Activated CD8-positive, alpha-beta memory T cell treated with anti-CD3 and anti-CD28 coated beads for 1 hour (primary cell): ENCODE measurements around the gene NEDD4L.
"Not testable (repeated sequence)": the region's sequence is repeated elsewhere in the genome, so short reads cannot be mapped to it uniquely, and the experiment has no call there.

Source experiments
- DNase-seq, 2 donors: peaks; one replicate each; pipeline ENCODE4 v3.0.0-alpha.2; 2020; ENCODE audit warnings: low read depth in 1 of 2; ENCODE audit errors: extremely low read depth in 1 of 2

NEDD4L gene

DNA sequence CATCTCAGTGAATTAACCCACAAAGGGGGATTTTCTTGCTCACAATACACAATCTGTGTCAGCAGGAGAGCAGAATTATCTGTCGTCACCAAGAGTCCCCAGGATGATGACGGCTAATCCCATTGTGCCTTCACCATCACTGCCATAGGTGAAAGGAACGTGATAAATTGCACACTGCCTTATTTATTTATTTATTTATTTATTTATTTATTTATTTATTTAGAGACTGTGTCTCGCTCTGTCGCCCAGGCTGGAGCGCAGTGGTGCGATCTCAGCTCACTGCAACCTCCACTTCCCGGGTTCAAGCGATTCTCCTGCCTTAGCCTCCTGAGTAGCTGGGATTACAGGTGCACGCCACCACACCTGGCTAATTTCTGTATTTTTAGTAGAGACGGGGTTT lies 238.8 kb downstream of the NEDD4L start:
- DNase-seq, result not testable (repeated sequence)

DNA sequence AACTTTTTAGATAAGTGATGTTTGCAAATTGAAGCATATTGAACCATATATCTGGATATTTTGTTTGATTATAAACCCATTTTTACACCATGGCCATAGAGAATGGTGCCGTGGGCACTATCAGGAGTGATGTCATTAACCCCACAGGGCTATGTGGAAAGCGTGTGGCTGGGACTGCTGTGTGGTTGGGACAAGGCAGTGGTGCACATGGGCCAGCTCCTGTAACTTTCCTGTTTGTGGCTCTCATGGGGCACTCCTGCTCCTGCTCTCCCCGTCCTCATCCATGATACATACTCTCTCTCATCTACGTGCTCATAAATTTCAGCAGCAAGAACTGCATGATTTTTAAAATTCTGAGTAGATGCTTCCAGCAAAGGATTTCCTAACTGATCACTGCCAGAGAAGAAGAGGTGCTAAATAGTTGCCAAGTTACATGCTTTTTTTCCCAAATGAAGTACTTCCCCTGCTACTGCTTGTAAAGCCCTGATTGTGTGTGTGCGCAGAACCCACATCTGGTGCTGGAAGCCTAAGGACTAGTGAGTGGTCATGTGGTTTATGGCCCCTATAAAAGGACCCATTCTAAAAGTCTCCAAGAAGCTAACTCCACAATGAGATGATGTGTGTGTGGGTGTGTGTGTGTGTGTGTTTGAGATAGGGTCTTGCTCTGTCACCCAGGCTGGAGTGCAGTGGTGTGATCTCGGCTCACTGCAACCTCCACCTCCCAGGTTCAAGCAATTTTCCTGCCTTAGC lies 240.8 kb downstream of the NEDD4L start:
- DNase-seq, result no peak

DNA sequence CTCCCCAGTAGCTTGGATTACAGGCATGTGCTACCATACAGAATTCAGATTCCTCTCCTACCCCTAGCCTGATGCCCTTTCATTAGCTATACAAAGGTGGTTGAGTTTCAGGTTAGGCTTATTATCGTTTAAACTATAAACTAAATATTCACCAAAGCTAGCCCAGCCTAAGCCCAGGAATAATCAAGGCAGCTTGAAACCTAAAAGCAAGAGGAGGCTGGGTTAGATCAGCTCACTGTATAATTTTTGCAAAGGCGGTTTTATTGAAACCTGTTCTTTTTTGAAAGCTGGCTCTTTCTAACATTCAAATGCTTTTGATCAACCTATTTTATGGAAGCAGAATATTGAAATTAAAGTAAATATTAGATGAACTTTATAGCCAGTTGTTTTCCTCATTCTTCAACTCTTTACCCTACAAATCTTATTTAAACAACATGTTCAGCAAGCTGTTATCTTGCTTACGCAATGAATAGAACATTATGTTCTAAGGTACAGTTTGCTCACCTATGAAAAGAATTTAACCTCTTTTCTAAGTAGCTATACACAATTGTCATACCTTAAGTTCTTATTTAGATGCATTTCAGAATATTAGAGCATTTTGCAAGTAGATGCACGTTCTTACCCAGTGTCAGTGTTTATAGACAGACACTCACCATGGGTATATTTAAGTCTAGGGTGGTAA lies 241.6 kb downstream of the NEDD4L start:
- DNase-seq, result no peak

DNA sequence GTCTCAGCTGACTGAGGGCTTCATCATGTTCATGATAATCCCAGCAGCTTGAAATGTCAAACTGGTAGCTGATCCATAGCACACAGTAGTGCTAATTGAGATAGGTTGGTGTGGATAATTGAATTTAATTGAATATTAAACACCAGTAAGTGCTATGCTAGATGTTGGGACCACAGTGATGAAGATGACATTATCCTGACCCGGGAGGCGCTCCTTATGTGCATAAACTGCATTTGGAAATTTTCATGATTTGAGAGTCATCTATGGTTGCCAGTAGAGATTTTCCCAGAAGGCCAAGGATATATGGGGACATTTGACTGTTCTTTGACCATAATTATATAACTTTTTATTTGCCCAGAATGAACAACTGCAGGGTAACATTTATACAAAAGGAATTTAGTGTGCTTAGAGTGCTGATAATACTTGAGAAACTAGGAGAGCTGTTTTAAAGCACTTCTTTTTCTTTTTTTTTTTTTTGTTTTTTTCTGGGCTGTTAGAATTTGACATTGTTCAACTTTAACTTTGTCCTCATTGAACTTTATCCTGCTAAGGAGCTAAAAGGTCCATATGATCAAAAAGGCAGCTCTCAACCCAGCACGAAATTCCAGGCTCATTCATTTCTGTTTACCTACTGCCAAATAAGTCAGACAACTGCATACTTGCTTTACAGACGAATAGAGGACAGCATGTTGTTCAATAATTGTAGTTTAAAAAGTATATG lies 242.8 kb downstream of the NEDD4L start:
- no peak for DNase-seq

DNA sequence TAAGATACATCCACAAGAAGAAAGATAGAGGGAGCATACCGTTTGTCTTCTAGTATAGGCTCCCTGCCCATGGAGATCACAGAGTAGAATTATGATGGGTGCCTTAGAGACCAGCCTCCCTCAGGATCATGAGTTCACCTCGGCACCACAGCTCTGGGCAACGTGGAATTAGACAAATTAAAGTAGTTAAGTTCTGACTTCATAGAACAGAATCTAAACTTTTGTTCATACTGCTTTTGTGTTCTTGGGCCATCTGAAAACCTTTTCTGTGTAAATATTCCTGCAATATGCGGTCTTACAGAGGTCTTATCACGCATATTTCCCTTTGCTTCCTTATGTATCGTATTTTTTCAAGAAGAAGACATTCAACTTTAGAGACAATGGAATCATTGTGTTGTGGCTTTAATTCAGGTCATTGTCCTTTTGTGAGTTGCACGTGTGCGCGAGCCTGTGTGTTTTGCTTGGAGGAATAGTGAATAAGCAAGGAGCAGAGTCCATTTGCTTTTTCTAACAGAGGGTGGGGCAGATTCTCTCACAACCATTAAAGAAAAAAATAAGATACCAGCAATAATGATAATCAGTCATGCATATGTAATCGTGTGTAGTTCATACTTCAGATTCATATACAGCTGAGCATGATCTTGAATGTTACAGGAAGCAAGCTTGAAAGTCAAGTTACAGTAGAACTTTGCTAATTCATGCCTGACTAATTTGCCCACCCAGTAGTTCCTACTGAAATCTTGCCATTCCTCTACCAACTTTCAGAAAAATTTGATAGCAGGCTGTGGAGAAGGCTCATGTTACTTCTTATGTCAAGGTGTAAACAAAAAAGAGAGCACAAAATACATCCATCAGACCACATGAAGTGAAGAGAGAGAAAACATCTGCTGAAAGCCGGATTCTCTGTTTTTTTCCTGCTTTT lies 243.6 kb downstream of the NEDD4L start:
- DNase-seq, result no peak

DNA sequence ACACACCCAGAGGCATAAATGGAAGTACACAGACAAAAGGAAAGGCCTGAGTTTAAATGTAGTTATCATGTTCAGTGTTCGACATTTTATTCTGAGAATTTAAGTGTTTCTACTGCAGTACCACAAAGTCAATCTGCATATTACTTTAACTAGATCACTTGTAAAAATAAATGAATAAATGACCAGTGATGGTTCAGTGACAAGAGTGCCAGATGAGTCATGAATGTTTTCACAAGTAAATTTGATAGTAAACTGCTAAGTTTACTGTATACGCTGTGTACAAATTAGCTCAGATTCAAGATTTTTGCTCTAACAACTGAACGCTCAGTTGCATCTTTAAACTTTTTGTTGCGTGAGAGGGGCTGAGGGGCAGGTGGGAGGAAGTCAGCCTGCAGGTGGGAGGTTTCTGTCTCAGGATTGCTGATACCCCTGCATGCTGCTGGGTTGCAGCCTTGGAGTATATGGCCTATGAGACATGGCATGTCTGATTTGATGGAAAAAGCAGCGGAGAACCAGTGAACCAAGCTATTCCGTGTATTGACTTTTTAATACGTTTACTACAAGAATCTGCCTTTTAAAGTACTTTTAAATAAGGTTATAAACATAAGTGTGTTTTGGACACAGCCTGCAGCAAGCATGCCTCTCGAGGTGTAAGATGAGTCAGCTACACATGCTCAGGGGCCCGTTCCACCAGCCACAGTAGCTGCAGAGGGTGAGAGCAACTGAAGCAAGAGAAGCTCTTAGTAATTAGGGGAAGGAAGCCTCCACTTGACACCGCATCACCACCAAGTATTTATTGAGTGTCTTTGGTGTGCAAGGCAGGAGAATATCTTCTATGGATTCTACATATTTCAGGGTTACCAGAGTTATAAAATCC lies 245.1 kb downstream of the NEDD4L start:
- DNase-seq, result no peak

DNA sequence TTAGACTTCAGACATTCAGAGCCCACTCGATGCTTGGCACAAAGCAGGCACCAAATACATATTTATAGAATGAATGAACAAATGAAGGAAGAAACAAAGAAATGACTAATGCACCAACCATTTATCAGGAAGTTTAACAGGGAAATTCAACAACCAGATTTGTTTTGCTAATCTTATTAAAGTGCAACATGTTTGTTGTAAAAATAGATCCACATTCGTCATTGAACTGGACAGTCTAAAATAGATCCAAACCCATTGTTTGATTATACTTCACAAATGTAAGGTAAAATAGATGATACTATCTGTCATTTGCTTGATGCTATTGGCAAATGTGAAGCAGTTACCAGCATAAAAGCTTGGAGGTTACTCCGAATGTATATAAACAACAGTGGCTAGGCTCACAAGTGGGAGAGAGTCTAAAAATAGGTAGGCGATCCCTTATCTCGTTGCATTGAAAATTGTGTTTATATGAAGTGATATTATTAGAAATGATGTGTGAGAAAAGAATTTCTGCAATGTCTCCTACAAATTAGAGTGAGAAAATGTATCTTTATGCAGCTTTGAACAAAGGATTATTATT lies 246.2 kb downstream of the NEDD4L start:
- no peak for DNase-seq

DNA sequence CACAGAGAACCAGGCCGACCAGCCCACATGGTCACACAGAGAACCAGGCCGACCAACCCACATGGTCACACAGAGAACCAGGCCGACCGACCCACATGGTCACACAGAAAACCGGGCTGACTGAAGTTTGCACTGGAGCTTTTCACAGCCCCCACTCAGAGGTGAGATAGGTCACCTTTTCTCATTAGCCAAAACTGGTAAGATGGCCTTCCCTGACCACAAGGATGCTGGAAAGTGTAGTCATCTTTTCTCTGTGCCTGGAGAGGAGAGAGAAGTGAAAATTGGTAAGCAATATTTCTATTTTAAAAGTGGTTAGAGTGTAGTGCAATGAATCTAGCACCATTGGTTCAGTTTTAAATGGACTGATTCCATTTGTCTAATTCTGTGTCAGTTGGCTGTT lies 247.1 kb downstream of the NEDD4L start:
- no peak for DNase-seq

DNA sequence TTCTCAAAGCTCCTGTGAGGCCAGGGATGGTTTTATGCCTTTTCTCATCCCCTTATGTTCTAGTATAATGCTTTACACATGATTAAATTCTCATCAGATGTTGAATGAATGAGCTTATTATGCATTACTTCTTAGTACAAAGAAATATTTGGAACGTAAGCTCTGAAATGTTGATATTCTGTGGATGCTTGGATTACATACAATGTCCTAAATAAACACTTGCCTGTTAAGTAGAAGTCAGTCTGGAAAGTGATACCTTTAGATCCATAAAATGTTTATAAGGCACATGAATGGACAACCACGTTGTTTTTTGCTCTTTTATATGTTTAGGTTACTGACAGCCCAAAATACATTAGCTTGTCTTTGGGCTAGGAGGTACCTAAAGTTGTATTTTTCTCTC lies 248.6 kb downstream of the NEDD4L start:
- DNase-seq, result no peak

DNA sequence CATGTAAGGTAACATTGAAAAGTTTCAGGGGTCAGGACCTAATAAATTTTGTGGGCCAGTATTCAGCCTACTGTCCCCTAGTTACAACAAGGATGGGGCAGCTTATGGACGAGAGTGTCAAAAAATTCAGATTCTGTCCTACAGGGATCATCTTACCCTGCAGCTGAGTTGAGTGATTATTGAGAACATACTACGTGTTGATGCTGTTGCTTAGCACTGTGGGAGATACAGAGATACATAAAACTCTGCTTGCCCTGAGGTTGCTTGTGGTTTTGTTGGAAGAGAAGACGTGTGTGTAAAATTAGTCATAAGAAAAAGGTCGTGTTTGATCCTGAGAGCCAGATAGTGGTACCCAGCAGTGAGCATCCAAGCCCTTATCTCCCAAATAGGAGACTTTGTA lies 253.2 kb downstream of the NEDD4L start:
- DNase-seq, result no peak

DNA sequence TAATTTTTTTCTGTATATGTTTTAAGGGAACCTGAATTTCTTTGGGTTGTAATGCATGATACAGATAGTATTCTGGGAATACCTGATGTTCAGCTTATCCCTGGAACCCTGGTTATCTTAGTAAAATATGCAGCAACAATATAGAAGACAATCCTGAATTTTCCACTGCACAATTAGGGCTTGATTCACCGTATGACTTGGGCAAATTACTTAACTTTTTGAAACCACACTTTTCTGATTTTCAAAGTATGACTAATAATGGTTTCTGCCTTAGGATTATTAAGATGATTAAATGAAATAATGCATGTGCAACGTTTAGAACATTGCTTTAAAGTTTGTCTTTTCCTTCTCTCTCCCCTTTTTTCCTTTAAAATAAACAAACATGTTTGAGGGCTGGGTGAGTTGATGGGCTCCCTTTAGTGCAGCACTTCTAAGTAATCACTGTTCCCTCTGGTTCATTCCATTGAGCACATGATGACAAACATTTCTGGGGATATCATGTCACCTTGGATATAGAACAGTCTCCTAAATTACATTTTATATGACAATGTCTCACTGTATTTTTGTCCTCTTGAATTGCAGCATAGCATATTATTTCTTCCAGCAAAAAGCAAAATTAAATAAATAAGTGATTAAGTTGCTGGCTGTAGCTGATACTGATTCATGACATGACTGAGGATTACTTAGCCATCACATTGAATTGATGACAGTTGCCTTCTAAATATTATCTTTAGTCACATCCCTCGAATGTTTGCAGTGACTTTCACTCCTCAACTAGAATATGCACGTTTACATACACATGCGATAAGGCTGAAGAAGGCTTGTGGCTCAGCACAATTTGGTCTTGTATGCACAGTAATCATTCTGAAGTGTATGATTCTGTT lies 254.5 kb downstream of the NEDD4L start:
- no peak for DNase-seq

DNA sequence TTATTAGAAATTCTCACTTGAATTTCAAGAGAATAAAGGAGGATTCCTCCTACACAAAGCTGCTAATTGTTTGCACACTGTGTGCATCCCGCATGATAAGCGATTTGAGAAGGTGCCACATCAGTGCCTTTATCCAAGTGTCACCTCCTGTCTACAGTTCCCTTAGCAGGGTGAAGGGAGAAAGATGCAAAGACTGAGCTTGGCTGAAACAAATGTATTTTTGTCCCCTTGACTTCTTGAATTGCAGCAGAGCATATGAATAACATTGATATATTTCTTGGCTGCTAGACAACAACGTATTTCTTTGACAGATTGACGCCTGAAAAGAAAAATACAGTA lies 255.1 kb downstream of the NEDD4L start:
- DNase-seq, result no peak

DNA sequence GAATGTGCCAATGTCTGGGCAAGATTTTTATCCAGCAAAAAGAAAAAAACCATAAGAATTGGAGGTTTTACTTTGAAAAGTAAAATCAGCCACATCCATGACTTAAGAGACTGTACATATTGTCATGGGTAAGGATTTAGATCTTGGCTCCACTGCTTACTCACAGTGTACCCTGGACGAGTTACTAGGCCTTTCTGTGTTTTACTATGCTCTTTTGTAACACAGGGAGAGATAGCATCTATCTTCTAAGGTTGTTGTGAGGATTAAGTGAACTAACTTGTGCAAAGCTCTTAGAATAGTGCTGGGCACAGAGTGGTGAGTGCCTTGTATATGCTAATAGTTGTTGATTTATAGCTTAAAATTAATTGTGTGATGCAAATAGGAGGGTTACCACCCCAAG lies 255.9 kb downstream of the NEDD4L start:
- no peak for DNase-seq

DNA sequence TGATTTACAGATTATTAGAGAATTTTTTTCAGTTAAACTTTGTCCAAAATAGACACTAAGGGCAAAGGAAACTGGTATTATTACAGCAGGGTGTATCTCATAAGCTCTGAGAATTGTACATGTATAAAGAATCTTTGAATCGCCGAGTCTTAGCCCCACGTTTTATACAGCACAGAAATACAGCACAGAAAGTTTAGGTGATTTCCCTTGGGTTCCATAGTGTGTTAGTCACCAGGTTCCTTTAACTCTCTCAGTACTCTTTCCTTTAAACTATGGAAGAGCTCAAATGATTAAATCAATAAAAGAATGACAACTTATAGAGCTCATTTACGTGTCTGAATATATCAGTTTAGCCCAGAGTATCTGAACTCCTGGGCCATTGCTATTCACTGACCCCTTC lies 256.8 kb downstream of the NEDD4L start:
- no peak for DNase-seq

DNA sequence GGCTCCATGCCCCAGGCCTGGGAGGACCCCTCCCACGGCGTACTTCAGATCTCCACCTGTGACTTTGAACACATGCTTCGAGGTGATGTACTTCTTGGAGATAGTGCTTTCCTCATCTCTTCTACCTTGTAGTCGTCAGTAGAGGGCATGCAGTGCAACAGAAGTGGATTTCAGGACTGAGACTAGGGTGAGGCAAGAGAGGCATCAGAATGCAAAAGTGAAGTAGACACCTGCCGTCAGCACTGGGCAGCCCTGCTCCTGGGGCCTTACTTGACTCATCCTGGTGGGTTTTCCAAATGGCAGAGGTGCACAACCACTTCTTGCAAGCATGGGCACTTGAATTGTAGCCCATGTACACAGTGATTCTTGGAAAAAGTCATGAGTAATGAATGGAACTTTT lies 258.8 kb downstream of the NEDD4L start:
- no peak for DNase-seq

DNA sequence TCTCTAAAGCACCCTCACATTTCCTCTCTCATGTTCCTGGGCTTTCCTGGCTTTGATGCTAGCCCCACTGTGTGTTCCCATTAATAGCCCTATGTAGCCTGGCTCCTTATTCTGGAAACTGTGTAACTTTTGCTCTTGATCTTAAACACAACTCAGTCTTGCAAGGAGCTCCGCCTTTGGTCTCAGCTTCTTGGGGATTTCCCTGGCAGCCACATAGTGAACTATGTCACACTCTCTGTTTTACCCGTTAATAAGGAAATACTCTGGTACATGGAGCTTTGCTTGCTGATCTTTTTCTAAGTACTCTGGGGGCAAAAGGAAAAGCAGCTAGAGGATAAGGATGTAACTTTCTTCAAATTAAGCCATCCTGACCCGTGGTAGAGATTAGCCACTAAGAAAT lies 259.3 kb downstream of the NEDD4L start:
- DNase-seq, result no peak

DNA sequence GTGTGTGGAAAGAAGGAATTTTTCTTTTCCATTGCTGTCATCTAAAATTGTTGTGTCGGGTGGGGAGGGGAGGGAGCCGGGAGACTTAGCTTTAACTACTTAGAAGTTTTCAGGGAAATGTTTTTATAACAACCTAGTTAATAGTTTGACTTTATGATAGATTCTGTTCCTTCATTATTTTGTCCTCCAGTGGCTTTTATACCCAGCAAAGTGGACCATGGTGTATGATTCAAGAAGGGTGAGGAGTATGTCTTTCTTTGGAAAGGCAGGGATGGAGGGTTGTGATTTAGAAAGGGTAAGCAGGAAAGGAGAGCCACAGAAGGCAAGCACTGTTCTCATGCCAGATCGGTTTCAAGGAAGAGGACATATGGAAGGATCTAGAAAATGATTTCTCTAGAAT lies 261.8 kb downstream of the NEDD4L start:
- DNase-seq, result no peak

DNA sequence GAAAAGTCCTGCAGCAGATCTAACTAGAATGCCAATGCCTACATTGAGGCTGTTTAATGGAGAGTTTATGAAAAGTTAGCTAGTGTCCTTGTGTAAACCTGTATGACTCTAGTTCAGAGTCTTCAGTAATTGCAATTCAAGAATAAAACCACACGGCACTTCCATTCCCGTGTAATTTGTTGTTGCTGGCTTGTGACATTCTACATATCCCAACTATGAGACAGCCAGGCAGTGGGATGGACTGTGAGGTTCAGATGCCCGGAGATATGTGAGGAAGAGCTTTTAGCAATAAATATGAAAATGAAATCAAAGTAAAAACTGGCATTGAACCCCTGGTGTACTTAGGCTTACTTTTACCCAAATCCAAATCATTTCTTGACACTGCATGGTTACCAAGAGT lies 263.4 kb downstream of the NEDD4L start:
- no peak for DNase-seq

DNA sequence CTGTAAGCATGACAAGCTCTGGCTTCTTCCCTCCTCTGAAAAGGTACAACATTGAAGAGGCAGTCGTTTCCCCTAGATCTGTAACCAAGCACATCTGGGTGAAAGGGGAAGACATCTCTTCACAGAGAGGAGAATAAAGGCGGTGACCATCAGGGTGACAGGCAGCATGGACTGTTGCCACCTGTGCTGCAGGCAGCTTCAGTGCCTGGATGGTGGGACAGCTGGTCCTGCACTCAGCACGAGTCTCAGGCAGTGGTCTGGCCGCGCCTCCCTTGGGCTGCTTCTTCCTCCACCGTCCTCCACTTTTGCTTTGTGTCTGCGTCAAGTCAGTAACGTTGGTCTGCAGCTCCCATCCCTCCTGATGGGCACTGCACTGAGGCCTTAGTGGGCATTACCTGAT lies 264.4 kb downstream of the NEDD4L start:
- DNase-seq, result no peak
